HepG2 (cell line): Measurements from ENCODE around the gene SHFL. TPM values are rescaled to one million over a fixed set of nuclear protein-coding genes. Genes with fewer than 3 reads are reported as not detected.

Experiments used
- DR1 ChIP-seq: sonication (generic); formaldehyde crosslinking; IDR thresholded peaks from 2 replicates; pipeline ENCODE4 v1.8.0; 2021; ENCODE audit warnings: mild to moderate bottlenecking, missing genetic modification reagents, inconsistent platforms
- HNRNPL ChIP-seq: fragments of 200-400 bp; formaldehyde crosslinking; IDR thresholded peaks from 2 replicates; pipeline ENCODE4 v1.6.1; 2017; ENCODE audit warnings: mild to moderate bottlenecking, low read depth, low read length
- MTA1 ChIP-seq: sonication (generic); formaldehyde crosslinking; IDR thresholded peaks from 2 replicates; pipeline ENCODE4 v1.4.0; 2020; ENCODE audit warnings: missing genetic modification reagents, mild to moderate bottlenecking, borderline replicate concordance
- NFKBIZ ChIP-seq: IDR thresholded peaks from 2 replicates; pipeline ENCODE4 v1.6.1; 2018; ENCODE audit warnings: missing genetic modification reagents, missing compliant biosample characterization
- TOE1 ChIP-seq: sonication (generic); formaldehyde crosslinking; IDR thresholded peaks from 2 replicates; pipeline ENCODE4 v1.4.0; 2020; ENCODE audit warnings: mild to moderate bottlenecking, missing genetic modification reagents
- YEATS4 ChIP-seq: sonication (generic); formaldehyde crosslinking; IDR thresholded peaks from 2 replicates; pipeline ENCODE4 v1.4.0; 2020; ENCODE audit warnings: missing genetic modification reagents, borderline replicate concordance
- ZNF446 ChIP-seq: sonication (generic); formaldehyde crosslinking; IDR thresholded peaks from 2 replicates; pipeline ENCODE4 v1.5.0; 2020; ENCODE audit warnings: mild to moderate bottlenecking, missing genetic modification reagents
- polyA plus RNA-seq, 8 experiments: library from polyadenylated mRNA; depleted of rRNA in 3 of 8; stranded (reverse) in 7 of 8; unstranded in 1 of 8; fragments of >200 nt; fragmentation: Illumina TruSeq in 4 of 8; extraction: Trizol in 4 of 8; gene quantifications; 2 replicates each; pipeline versions ENCODE4 v1.2.1 to v1.2.3, GENCODE V29; 2011 to 2016; ENCODE audit warnings: low read depth in 4 of 8, missing spikeins in 1 of 8, mixed read lengths in 1 of 8; ENCODE audit not compliant: insufficient read depth in 1 of 8
- total RNA-seq, 5 experiments: library from RNA; depleted of rRNA; stranded (reverse); fragments of >200 nt; fragmentation: Illumina TruSeq; extraction: Trizol; gene quantifications; 2 replicates each; pipeline ENCODE4 v1.2.3, GENCODE V29; 2016; ENCODE audit warnings: low read depth in 1 of 5
- TF ChIP-seq, protein P1 (sequence below): sonication (generic); formaldehyde crosslinking; IDR thresholded peaks from 2 replicates; pipeline ENCODE4 v1.4.0; 2020; ENCODE audit warnings: mild to moderate bottlenecking, missing genetic modification reagents
- TF ChIP-seq, protein P2 (sequence below): sonication (generic); formaldehyde crosslinking; IDR thresholded peaks from 2 replicates; pipeline ENCODE4 v1.8.1; 2023; ENCODE audit warnings: mild to moderate bottlenecking, missing genetic modification reagents, borderline replicate concordance
- TF ChIP-seq, protein P3 (sequence below): sonication (generic); formaldehyde crosslinking; IDR thresholded peaks from 2 replicates; pipeline ENCODE4 v1.4.0; 2020; ENCODE audit warnings: missing genetic modification reagents
- TF ChIP-seq, protein P4 (sequence below), 2 experiments: sonication (generic) in 1 of 2; formaldehyde crosslinking in 1 of 2; IDR thresholded peaks; 2 replicates each; pipeline versions ENCODE4 v1.4.0 to v1.6.1; 2016 to 2020; ENCODE audit warnings: borderline replicate concordance in 1 of 2, low read depth in 1 of 2, mild to moderate bottlenecking in 1 of 2, missing genetic modification reagents in 1 of 2
- TF ChIP-seq, protein P5 (sequence below): sonication (generic); formaldehyde crosslinking; IDR thresholded peaks from 2 replicates; pipeline ENCODE4 v1.4.0; 2020; ENCODE audit warnings: missing genetic modification reagents
- TF ChIP-seq, protein P6 (sequence below): IDR thresholded peaks from 2 replicates; pipeline ENCODE4 v1.6.1; 2016; ENCODE audit warnings: missing genetic modification reagents, missing compliant biosample characterization
- TF ChIP-seq, protein P7 (sequence below): sonication (generic); formaldehyde crosslinking; IDR thresholded peaks from 2 replicates; pipeline ENCODE4 v1.4.0; 2020; ENCODE audit warnings: missing genetic modification reagents
- TF ChIP-seq, protein P8 (sequence below), 2 experiments: sonication (generic) in 1 of 2; formaldehyde crosslinking in 1 of 2; IDR thresholded peaks; 2 replicates each; pipeline versions ENCODE4 v1.4.0 to v1.6.1; 2018 to 2020; ENCODE audit warnings: missing genetic modification reagents in 2 of 2, borderline replicate concordance in 1 of 2, low read depth in 1 of 2, mild to moderate bottlenecking in 1 of 2, missing biosample characterization in 1 of 2

SHFL gene
- total and polyA plus RNA-seq, 2 of the 13 experiments (the other 11 are each of a cell fraction or from before 2014, with no cell fraction given), result 12.3 to 36.4 TPM

DNA sequence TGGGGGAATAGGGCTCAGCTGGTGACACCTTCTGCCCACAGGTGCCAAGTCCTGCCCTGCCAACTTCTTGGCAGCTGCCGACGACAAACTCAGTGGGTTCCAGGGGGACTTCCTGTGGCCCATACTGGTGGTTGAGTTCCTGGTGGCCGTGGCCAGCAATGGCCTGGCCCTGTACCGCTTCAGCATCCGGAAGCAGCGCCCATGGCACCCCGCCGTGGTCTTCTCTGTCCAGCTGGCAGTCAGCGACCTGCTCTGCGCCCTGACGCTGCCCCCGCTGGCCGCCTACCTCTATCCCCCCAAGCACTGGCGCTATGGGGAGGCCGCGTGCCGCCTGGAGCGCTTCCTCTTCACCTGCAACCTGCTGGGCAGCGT, 27.5 kb downstream of the SHFL start (continued):
- TF ChIP-seq, protein P1, sequence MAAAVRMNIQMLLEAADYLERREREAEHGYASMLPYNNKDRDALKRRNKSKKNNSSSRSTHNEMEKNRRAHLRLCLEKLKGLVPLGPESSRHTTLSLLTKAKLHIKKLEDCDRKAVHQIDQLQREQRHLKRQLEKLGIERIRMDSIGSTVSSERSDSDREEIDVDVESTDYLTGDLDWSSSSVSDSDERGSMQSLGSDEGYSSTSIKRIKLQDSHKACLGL (CRISPR knock-in tag), result no peak
- TF ChIP-seq, protein P2, sequence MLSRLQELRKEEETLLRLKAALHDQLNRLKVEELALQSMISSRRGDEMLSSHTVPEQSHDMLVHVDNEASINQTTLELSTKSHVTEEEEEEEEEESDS (CRISPR knock-in tag), result no peak
- TF ChIP-seq, protein P3, sequence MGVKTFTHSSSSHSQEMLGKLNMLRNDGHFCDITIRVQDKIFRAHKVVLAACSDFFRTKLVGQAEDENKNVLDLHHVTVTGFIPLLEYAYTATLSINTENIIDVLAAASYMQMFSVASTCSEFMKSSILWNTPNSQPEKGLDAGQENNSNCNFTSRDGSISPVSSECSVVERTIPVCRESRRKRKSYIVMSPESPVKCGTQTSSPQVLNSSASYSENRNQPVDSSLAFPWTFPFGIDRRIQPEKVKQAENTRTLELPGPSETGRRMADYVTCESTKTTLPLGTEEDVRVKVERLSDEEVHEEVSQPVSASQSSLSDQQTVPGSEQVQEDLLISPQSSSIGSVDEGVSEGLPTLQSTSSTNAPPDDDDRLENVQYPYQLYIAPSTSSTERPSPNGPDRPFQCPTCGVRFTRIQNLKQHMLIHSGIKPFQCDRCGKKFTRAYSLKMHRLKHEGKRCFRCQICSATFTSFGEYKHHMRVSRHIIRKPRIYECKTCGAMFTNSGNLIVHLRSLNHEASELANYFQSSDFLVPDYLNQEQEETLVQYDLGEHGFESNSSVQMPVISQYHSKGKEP (CRISPR knock-in tag), result no peak
- TF ChIP-seq, protein P4, sequence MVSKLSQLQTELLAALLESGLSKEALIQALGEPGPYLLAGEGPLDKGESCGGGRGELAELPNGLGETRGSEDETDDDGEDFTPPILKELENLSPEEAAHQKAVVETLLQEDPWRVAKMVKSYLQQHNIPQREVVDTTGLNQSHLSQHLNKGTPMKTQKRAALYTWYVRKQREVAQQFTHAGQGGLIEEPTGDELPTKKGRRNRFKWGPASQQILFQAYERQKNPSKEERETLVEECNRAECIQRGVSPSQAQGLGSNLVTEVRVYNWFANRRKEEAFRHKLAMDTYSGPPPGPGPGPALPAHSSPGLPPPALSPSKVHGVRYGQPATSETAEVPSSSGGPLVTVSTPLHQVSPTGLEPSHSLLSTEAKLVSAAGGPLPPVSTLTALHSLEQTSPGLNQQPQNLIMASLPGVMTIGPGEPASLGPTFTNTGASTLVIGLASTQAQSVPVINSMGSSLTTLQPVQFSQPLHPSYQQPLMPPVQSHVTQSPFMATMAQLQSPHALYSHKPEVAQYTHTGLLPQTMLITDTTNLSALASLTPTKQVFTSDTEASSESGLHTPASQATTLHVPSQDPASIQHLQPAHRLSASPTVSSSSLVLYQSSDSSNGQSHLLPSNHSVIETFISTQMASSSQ (IDR thresholded peaks at IDR 0.05; ENCODE audit: low read depth), result no peak
- TF ChIP-seq, protein P4 (CRISPR knock-in tag; IDR thresholded peaks at IDR 0.05; ENCODE audit: borderline replicate concordance), result 0 out of 2 replicates have a peak, but pooled peaks have one; percentile 4
- TF ChIP-seq HNRNPL, result peak; percentile 69; the same call in 1 of the 2 replicates
- TF ChIP-seq, protein P5, sequence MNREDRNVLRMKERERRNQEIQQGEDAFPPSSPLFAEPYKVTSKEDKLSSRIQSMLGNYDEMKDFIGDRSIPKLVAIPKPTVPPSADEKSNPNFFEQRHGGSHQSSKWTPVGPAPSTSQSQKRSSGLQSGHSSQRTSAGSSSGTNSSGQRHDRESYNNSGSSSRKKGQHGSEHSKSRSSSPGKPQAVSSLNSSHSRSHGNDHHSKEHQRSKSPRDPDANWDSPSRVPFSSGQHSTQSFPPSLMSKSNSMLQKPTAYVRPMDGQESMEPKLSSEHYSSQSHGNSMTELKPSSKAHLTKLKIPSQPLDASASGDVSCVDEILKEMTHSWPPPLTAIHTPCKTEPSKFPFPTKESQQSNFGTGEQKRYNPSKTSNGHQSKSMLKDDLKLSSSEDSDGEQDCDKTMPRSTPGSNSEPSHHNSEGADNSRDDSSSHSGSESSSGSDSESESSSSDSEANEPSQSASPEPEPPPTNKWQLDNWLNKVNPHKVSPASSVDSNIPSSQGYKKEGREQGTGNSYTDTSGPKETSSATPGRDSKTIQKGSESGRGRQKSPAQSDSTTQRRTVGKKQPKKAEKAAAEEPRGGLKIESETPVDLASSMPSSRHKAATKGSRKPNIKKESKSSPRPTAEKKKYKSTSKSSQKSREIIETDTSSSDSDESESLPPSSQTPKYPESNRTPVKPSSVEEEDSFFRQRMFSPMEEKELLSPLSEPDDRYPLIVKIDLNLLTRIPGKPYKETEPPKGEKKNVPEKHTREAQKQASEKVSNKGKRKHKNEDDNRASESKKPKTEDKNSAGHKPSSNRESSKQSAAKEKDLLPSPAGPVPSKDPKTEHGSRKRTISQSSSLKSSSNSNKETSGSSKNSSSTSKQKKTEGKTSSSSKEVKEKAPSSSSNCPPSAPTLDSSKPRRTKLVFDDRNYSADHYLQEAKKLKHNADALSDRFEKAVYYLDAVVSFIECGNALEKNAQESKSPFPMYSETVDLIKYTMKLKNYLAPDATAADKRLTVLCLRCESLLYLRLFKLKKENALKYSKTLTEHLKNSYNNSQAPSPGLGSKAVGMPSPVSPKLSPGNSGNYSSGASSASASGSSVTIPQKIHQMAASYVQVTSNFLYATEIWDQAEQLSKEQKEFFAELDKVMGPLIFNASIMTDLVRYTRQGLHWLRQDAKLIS, result no peak
- TF ChIP-seq, protein P6, sequence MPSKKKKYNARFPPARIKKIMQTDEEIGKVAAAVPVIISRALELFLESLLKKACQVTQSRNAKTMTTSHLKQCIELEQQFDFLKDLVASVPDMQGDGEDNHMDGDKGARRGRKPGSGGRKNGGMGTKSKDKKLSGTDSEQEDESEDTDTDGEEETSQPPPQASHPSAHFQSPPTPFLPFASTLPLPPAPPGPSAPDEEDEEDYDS (CRISPR knock-in tag), result no peak
- TF ChIP-seq MTA1 (CRISPR knock-in tag), result 0 out of 2 replicates have a peak, but pooled peaks have one; percentile 27
- TF ChIP-seq TOE1 (CRISPR knock-in tag), result no peak
- 0 out of 2 replicates have a peak, but pooled peaks have one; percentile 5 for TF ChIP-seq YEATS4 (CRISPR knock-in tag)
- TF ChIP-seq ZNF446, result no peak
- 0 out of 2 replicates have a peak, but pooled peaks have one; percentile 9 for TF ChIP-seq NFKBIZ (CRISPR knock-in tag)
- TF ChIP-seq, protein P7, sequence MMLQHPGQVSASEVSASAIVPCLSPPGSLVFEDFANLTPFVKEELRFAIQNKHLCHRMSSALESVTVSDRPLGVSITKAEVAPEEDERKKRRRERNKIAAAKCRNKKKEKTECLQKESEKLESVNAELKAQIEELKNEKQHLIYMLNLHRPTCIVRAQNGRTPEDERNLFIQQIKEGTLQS (CRISPR knock-in tag), result no peak
- TF ChIP-seq, protein P8, sequence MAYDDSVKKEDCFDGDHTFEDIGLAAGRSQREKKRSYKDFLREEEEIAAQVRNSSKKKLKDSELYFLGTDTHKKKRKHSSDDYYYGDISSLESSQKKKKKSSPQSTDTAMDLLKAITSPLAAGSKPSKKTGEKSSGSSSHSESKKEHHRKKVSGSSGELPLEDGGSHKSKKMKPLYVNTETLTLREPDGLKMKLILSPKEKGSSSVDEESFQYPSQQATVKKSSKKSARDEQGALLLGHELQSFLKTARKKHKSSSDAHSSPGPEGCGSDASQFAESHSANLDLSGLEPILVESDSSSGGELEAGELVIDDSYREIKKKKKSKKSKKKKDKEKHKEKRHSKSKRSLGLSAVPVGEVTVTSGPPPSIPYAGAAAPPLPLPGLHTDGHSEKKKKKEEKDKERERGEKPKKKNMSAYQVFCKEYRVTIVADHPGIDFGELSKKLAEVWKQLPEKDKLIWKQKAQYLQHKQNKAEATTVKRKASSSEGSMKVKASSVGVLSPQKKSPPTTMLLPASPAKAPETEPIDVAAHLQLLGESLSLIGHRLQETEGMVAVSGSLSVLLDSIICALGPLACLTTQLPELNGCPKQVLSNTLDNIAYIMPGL (CRISPR knock-in tag; IDR thresholded peaks at IDR 0.05; ENCODE audit: borderline replicate concordance in 1 of 2, low read depth in 1 of 2), result no peak
- TF ChIP-seq DR1, result no peak
